GM19438 (cell line): ENCODE results near the gene ZNF688.

Experiments used
- ATAC-seq: cut with Tn5 transposase; IDR thresholded peaks from one replicate; pipeline ENCODE4 v1.9.1; 2021; ENCODE audit warnings: low read depth; ENCODE audit not compliant: unreplicated experiment

ZNF688 gene

GRCh38 chr16:30585400-30586191, 14.1 kb upstream of the ZNF688 start, which contains the start of gene ZNF785:
Gene ZNF785 (minus strand): TSS chr16:30585697. CDS start chr16:30585611, 86 bp downstream.
- ATAC-seq, result peak; percentile 76

GRCh38 chr16:30585022-30585399, 13.5 kb upstream of the ZNF688 start:
- peak; percentile 19 for ATAC-seq

- no peak for ATAC-seq
These were observed 11.3 kb upstream of the ZNF688 start for GRCh38 chr16:30582611-30583340.

- ATAC-seq, result no peak
These were observed 9.9 kb upstream of the ZNF688 start for GRCh38 chr16:30581457-30581856.

- no peak for ATAC-seq
These were observed 3.2 kb upstream of the ZNF688 start for GRCh38 chr16:30574678-30575077.

- ATAC-seq, result no peak
These were observed 674 bp downstream of the ZNF688 start for GRCh38 chr16:30570636-30571444.

GRCh38 chr16:30569746-30570635, 1.5 kb downstream of the ZNF688 start:
- no peak for ATAC-seq

- no peak for ATAC-seq
These were observed 2.2 kb downstream of the ZNF688 start for GRCh38 chr16:30569281-30569680.

- ATAC-seq, result no peak
These were observed 3.4 kb downstream of the ZNF688 start for GRCh38 chr16:30567991-30568638.

- ATAC-seq, result no peak
These were observed 4.1 kb downstream of the ZNF688 start for GRCh38 chr16:30567160-30567990.

- no peak for ATAC-seq
These were observed 5.0 kb downstream of the ZNF688 start for GRCh38 chr16:30566531-30566930.

GRCh38 chr16:30565984-30566383, 5.5 kb downstream of the ZNF688 start:
- ATAC-seq, result no peak

GRCh38 chr16:30565526-30565925, 6.0 kb downstream of the ZNF688 start:
- ATAC-seq, result no peak

GRCh38 chr16:30562021-30562420, 9.5 kb downstream of the ZNF688 start:
- ATAC-seq, result no peak

- ATAC-seq, result no peak
These were observed 10.3 kb downstream of the ZNF688 start for GRCh38 chr16:30561089-30561816.

- ATAC-seq, result no peak
These were observed 11.8 kb downstream of the ZNF688 start for GRCh38 chr16:30559690-30560089.

- ATAC-seq, result no peak
These were observed 12.6 kb downstream of the ZNF688 start for GRCh38 chr16:30558789-30559377.
